Keratinocyte (primary cell): ENCODE data around the gene NCKAP5. TPM values are rescaled to one million over a fixed set of nuclear protein-coding genes. Genes with fewer than 3 reads are reported as not detected.

ENCODE experiments used
- DNase-seq: peaks from one replicate; pipeline ENCODE4 v3.0.0-alpha.2; 2011; ENCODE audit warnings: low read depth, missing footprints, low spot score
- FAIRE-seq: peaks from 2 replicates; lab custom pipeline; 2011; peaks lifted over from hg19 to GRCh38; lab: Jason Lieb, UNC
- H2AFZ ChIP-seq: 2 replicates; pipeline ENCODE4 v1.6.0; 2012; ENCODE audit warnings: low read length, control low read depth, inconsistent platforms; ENCODE audit not compliant: control insufficient read depth
- H3K27ac ChIP-seq: 2 replicates; pipeline ENCODE4 v1.5.1; 2011; ENCODE audit warnings: low read length; ENCODE audit not compliant: control insufficient read depth, insufficient read depth
- H3K27me3 ChIP-seq: 3 replicates; pipeline ENCODE4 v1.6.0; 2011; ENCODE audit warnings: low read length; ENCODE audit not compliant: control insufficient read depth, insufficient read depth; ENCODE audit errors: extremely low read depth
- H3K36me3 ChIP-seq, 2 experiments: 2 replicates in 1 of 2; 3 replicates in 1 of 2; pipeline ENCODE4 v1.5.1; 2011; ENCODE audit warnings: low read length in 2 of 2, mild to moderate bottlenecking in 1 of 2; ENCODE audit not compliant: control insufficient read depth in 2 of 2, insufficient read depth in 2 of 2; ENCODE audit errors: extremely low read depth in 1 of 2
- H3K4me1 ChIP-seq: 3 replicates; pipeline ENCODE4 v1.5.1; 2011; ENCODE audit warnings: low read length; ENCODE audit not compliant: control insufficient read depth, insufficient read depth; ENCODE audit errors: extremely low read depth
- H3K4me2 ChIP-seq: 3 replicates; pipeline ENCODE4 v1.6.0; 2011; ENCODE audit warnings: low read depth, low read length; ENCODE audit not compliant: control insufficient read depth, insufficient read depth; ENCODE audit errors: extremely low read depth
- H3K4me3 ChIP-seq, 3 experiments: fragments of 200-600 bp in 1 of 3; sonication (generic) in 1 of 3; 2 replicates in 2 of 3; 3 replicates in 1 of 3; pipeline ENCODE4 v1.5.1; 2011 to 2016; ENCODE audit warnings: low read length in 3 of 3, mild to moderate bottlenecking in 3 of 3, control low read depth in 2 of 3, inconsistent platforms in 1 of 3, low read depth in 1 of 3, mixed read lengths in 1 of 3, mixed run types in 1 of 3, moderate library complexity in 1 of 3; ENCODE audit not compliant: control insufficient read depth in 2 of 3, insufficient read depth in 2 of 3; ENCODE audit errors: extremely low read depth in 1 of 3
- H3K79me2 ChIP-seq: 2 replicates; pipeline ENCODE4 v1.6.0; 2012; ENCODE audit warnings: low read length; ENCODE audit not compliant: control insufficient read depth, insufficient read depth
- H3K9ac ChIP-seq: 3 replicates; pipeline ENCODE4 v1.6.0; 2011; ENCODE audit warnings: low read length; ENCODE audit not compliant: control insufficient read depth, insufficient read depth; ENCODE audit errors: extremely low read depth
- H3K9me1 ChIP-seq: 3 replicates; pipeline ENCODE4 v1.6.0; 2011; ENCODE audit warnings: low read length; ENCODE audit not compliant: control insufficient read depth, insufficient read depth; ENCODE audit errors: extremely low read depth
- H3K9me3 ChIP-seq: 2 replicates; pipeline ENCODE4 v1.5.1; 2012; ENCODE audit warnings: low read depth, low read length; ENCODE audit not compliant: control insufficient read depth
- H4K20me1 ChIP-seq: 3 replicates; pipeline ENCODE4 v1.6.0; 2011; ENCODE audit warnings: low read length; ENCODE audit not compliant: control insufficient read depth, insufficient read depth; ENCODE audit errors: extremely low read depth
- CTCF ChIP-seq, 3 experiments: IDR thresholded peaks in 1 of 3; conservative IDR thresholded peaks in 1 of 3; optimal IDR thresholded peaks in 1 of 3; 2 replicates in 2 of 3; 3 replicates in 1 of 3; pipeline versions ENCODE3 to v1.5.1; 2011; ENCODE audit warnings: low read length in 3 of 3, mild to moderate bottlenecking in 3 of 3, moderate library complexity in 2 of 3, control low read depth in 1 of 3, inconsistent platforms in 1 of 3; ENCODE audit not compliant: insufficient read depth in 2 of 3; ENCODE audit errors: extremely low read depth in 1 of 3
- EZH2 ChIP-seq: IDR thresholded peaks from one replicate; pipeline ENCODE4 v1.6.1; 2012; ENCODE audit warnings: inconsistent platforms, mild to moderate bottlenecking, low read length, moderate library complexity
- dilution Hi-C: fragments of 300-500 bp; cut with MboI; formaldehyde crosslinking; loops from one replicate; pipeline ENCODE4 v1.7.0; 2020; ENCODE audit warnings: low sequenced_read_pairs; ENCODE audit not compliant: extremely low pct_ligation_motif_present
- polyA plus RNA-seq, 5 experiments: library from polyadenylated mRNA; depleted of rRNA in 3 of 5; stranded (reverse) in 3 of 5; stranded (forward) in 1 of 5; unstranded in 1 of 5; fragments of >200 nt; gene quantifications; 1 replicate in 1 of 5; 2 replicates in 3 of 5; 3 replicates in 1 of 5; pipeline versions ENCODE4 v1.2.1 to v1.2.3, GENCODE V29; 2011 to 2012; ENCODE audit warnings: missing spikeins in 2 of 5, low read depth in 1 of 5, low replicate concordance in 1 of 5

NCKAP5 gene
- polyA plus RNA-seq, 1 donor (not counting 4 experiments of a cell fraction or from before 2014, with no cell fraction given): 3.6 TPM

DNA sequence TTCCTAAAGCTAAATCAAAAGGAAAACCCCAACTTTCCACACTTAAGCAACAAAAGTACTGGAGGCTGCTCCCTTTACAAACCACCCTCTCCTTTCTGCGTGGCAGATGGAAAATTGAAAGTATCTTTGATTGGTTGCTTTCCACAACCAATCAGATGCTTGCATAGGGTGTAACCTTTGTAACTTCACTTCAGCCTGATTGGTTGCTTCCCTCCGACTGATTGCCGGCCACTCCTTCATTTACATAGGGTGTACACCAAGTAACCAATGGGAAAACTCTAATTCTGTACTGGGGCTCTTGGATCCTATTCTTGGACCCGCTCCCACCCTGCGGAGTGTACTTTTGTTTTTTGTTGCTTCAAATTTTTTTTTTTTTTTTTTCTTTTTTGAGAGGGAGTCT is 297.7 kb downstream of the NCKAP5 start:
- peaks cover 2% of the 10 kb centered on the region for H3K4me1 ChIP-seq
- no peaks in the 10 kb centered on the region for H3K36me3 ChIP-seq
- dilution Hi-C loops: no loop called here
- FAIRE-seq (no peak), DNase-seq (no peak)
- TF ChIP-seq CTCF (optimal IDR thresholded peaks at IDR 0.05 in 1 of 3, IDR thresholded peaks at IDR 0.05 in 1 of 3, conservative IDR thresholded peaks at IDR 0.05 in 1 of 3; ENCODE audit: extremely low read depth in 1 of 3, insufficient read depth in 2 of 3, low read length in 3 of 3) (no peak), EZH2 (no peak)
- H3K27me3 ChIP-seq: no peaks in the 10 kb centered on the region
- no peak overlapping the region for H3K9ac ChIP-seq
- H2AFZ ChIP-seq: no peak overlapping the region
- no peak overlapping the region for H3K4me2 ChIP-seq
- H4K20me1 ChIP-seq: no peaks in the 10 kb centered on the region
- H3K9me3 ChIP-seq: no peaks in the 10 kb centered on the region
- no peaks in the 10 kb centered on the region for H3K79me2 ChIP-seq
- no peak overlapping the region for H3K27ac ChIP-seq
- H3K4me3 ChIP-seq: no peak overlapping the region
- no peaks in the 10 kb centered on the region for H3K9me1 ChIP-seq

- Histone ChIP-seq H3K27me3 (no peaks in the 10 kb centered on the region), H3K9me3 (no peaks in the 10 kb centered on the region), H3K4me1 (peaks cover 2% of the 10 kb centered on the region), H4K20me1 (no peaks in the 10 kb centered on the region), H3K4me2 (peak overlapping the region; percentile 82), H3K9me1 (no peaks in the 10 kb centered on the region), H3K9ac (no peak overlapping the region), H2AFZ (no peak overlapping the region), H3K79me2 (no peaks in the 10 kb centered on the region), H3K4me3 (peak overlapping the region; percentile 22 to 57 (median 56)), H3K36me3 (no peaks in the 10 kb centered on the region), H3K27ac (no peak overlapping the region)
- dilution Hi-C loops: no loop called here
- peak; percentile 41 for FAIRE-seq
- TF ChIP-seq EZH2 (no peak), CTCF (optimal IDR thresholded peaks at IDR 0.05 in 1 of 3, IDR thresholded peaks at IDR 0.05 in 1 of 3, conservative IDR thresholded peaks at IDR 0.05 in 1 of 3; ENCODE audit: extremely low read depth in 1 of 3, insufficient read depth in 2 of 3, low read length in 3 of 3) (no peak)
- no peak for DNase-seq
Measured at GRCh38 chr2:133266926-133267590, 301.2 kb downstream of the NCKAP5 start.
